ENCODE data around the gene KLHL14.

The KLHL14 gene

GRCh38 chr18:32810314-32810713 lies 37.5 kb upstream of the KLHL14 start:
- H3K27me3 ChIP-seq (ENCODE audit: low read depth, low read length), result no peaks in the 10 kb centered on the region
- no peaks in the 10 kb centered on the region for H3K4me1 ChIP-seq (ENCODE audit: low read length)
- no peak overlapping the region for H3K4me2 ChIP-seq (ENCODE audit: low read length)
- H3K9ac ChIP-seq (ENCODE audit: low read length), result no peak overlapping the region
- no peak overlapping the region for H3K4me3 ChIP-seq (ENCODE audit: low read length)
- no peaks in the 10 kb centered on the region for H3K9me3 ChIP-seq (ENCODE audit: insufficient read depth, low read length)
- H3K36me3 ChIP-seq (replicated peaks; ENCODE audit: low read depth, low read length), result no peaks in the 10 kb centered on the region
- no peak for TF ChIP-seq CTCF (IDR thresholded peaks at IDR 0.05; ENCODE audit: low read depth, low read length)
- no peak for TF ChIP-seq EZH2phosphoT487 (IDR thresholded peaks at IDR 0.05; ENCODE audit: low read depth)
- no peaks in the 10 kb centered on the region for H4K20me1 ChIP-seq (ENCODE audit: insufficient read depth, low read length)
- no peak overlapping the region for H3K27ac ChIP-seq (ENCODE audit: low read length)
- no peaks in the 10 kb centered on the region for H3K79me2 ChIP-seq (ENCODE audit: low read length)
- no peak overlapping the region for H2AFZ ChIP-seq (ENCODE audit: low read depth, low read length)

- Histone ChIP-seq H3K9ac (ENCODE audit: low read length) (no peak overlapping the region), H3K4me1 (ENCODE audit: low read length) (peaks cover 22% of the 10 kb centered on the region), H3K4me2 (ENCODE audit: low read length) (no peak overlapping the region), H3K4me3 (ENCODE audit: low read length) (no peak overlapping the region), H3K27me3 (ENCODE audit: low read depth, low read length) (no peaks in the 10 kb centered on the region), H3K79me2 (ENCODE audit: low read length) (no peaks in the 10 kb centered on the region), H4K20me1 (ENCODE audit: insufficient read depth, low read length) (no peaks in the 10 kb centered on the region), H3K36me3 (replicated peaks; ENCODE audit: low read depth, low read length) (no peaks in the 10 kb centered on the region), H3K9me3 (ENCODE audit: insufficient read depth, low read length) (no peaks in the 10 kb centered on the region; the same call in 1 of the 2 replicates), H3K27ac (ENCODE audit: low read length) (no peak overlapping the region), H2AFZ (ENCODE audit: low read depth, low read length) (no peak overlapping the region)
- TF ChIP-seq EZH2phosphoT487 (IDR thresholded peaks at IDR 0.05; ENCODE audit: low read depth), result no peak
- TF ChIP-seq CTCF (IDR thresholded peaks at IDR 0.05; ENCODE audit: low read depth, low read length), result no peak
Measured at GRCh38 chr18:32805354-32805753, 32.5 kb upstream of the KLHL14 start.

- Histone ChIP-seq H3K4me3 (ENCODE audit: low read length) (no peak overlapping the region), H2AFZ (ENCODE audit: low read depth, low read length) (no peak overlapping the region), H3K36me3 (replicated peaks; ENCODE audit: low read depth, low read length) (no peaks in the 10 kb centered on the region), H3K9ac (ENCODE audit: low read length) (no peak overlapping the region), H3K27me3 (ENCODE audit: low read depth, low read length) (no peaks in the 10 kb centered on the region), H3K4me2 (ENCODE audit: low read length) (peak overlapping the region; percentile 15; the same call in 1 of the 2 replicates), H3K9me3 (ENCODE audit: insufficient read depth, low read length) (no peaks in the 10 kb centered on the region; the same call in 1 of the 2 replicates), H4K20me1 (ENCODE audit: insufficient read depth, low read length) (no peaks in the 10 kb centered on the region), H3K27ac (ENCODE audit: low read length) (no peak overlapping the region), H3K4me1 (ENCODE audit: low read length) (peaks cover 22% of the 10 kb centered on the region), H3K79me2 (ENCODE audit: low read length) (no peaks in the 10 kb centered on the region)
- TF ChIP-seq EZH2phosphoT487 (IDR thresholded peaks at IDR 0.05; ENCODE audit: low read depth), result no peak
- no peak for TF ChIP-seq CTCF (IDR thresholded peaks at IDR 0.05; ENCODE audit: low read depth, low read length)
Measured at GRCh38 chr18:32804134-32804888, 31.5 kb upstream of the KLHL14 start.

- Histone ChIP-seq H3K4me1 (ENCODE audit: low read length) (peaks cover 22% of the 10 kb centered on the region), H3K27ac (ENCODE audit: low read length) (no peak overlapping the region), H2AFZ (ENCODE audit: low read depth, low read length) (no peak overlapping the region), H3K9me3 (ENCODE audit: insufficient read depth, low read length) (peaks cover 5% of the 10 kb centered on the region; the same call in 1 of the 2 replicates), H3K9ac (ENCODE audit: low read length) (no peak overlapping the region), H3K36me3 (replicated peaks; ENCODE audit: low read depth, low read length) (no peaks in the 10 kb centered on the region), H4K20me1 (ENCODE audit: insufficient read depth, low read length) (no peaks in the 10 kb centered on the region), H3K4me3 (ENCODE audit: low read length) (no peak overlapping the region), H3K79me2 (ENCODE audit: low read length) (no peaks in the 10 kb centered on the region), H3K4me2 (ENCODE audit: low read length) (peak overlapping the region; percentile 21), H3K27me3 (ENCODE audit: low read depth, low read length) (no peaks in the 10 kb centered on the region)
- TF ChIP-seq CTCF (IDR thresholded peaks at IDR 0.05; ENCODE audit: low read depth, low read length) (no peak), EZH2phosphoT487 (IDR thresholded peaks at IDR 0.05; ENCODE audit: low read depth) (no peak)
Measured at GRCh38 chr18:32803568-32803967, 30.7 kb upstream of the KLHL14 start.

Data from OCI-LY3 (cell line).